Measurements from ENCODE around the gene SFXN3.

The SFXN3 gene

GRCh38 chr10:101016814-101017213 is 14.2 kb upstream of the SFXN3 start:
- Histone ChIP-seq H3K4ac (ENCODE audit: low read length) (no peak overlapping the region), H4K8ac (ENCODE audit: low read depth, low read length) (no peak overlapping the region), H3K4me2 (ENCODE audit: insufficient read depth, low read length, poor library complexity, severe bottlenecking) (no peak overlapping the region), H3K27me3 (ENCODE audit: control insufficient read depth in 3 of 3, insufficient read depth in 3 of 3, low read depth in 1 of 3, low read length in 3 of 3) (peaks cover 10 to 64% (median 40%) of the 10 kb centered on the region in 3 experiments), H3K27ac (replicated peaks; ENCODE audit: low read length) (no peak overlapping the region), H3K23ac (ENCODE audit: low read depth, low read length, poor library complexity) (no peak overlapping the region), H2BK12ac (ENCODE audit: low read length) (no peak overlapping the region), H3K14ac (ENCODE audit: low read length) (no peak overlapping the region), H3K4me1 (ENCODE audit: control insufficient read depth in 2 of 2, insufficient read depth in 1 of 2, low read depth in 1 of 2, low read length in 2 of 2) (peaks cover 9 to 12% of the 10 kb centered on the region in 2 donors), H2BK120ac (ENCODE audit: low read depth, low read length) (no peak overlapping the region), H2BK5ac (ENCODE audit: low read length) (no peak overlapping the region), H2AK5ac (ENCODE audit: low read depth, low read length) (no peak overlapping the region), H4K91ac (ENCODE audit: low read depth, low read length, poor library complexity) (no peak overlapping the region), H3K18ac (ENCODE audit: low read length) (no peak overlapping the region), H2BK15ac (ENCODE audit: low read length) (no peak overlapping the region), H2AFZ (ENCODE audit: low read length) (no peak overlapping the region), H3K9ac (ENCODE audit: low read depth, low read length, poor library complexity) (no peak overlapping the region), H3K79me1 (ENCODE audit: low read depth, low read length) (peaks cover 1% of the 10 kb centered on the region), H3K9me3 (replicated peaks in 1 of 2; ENCODE audit: control insufficient read depth in 2 of 2, insufficient read depth in 1 of 2, low read depth in 1 of 2, low read length in 2 of 2) (peaks cover 0 to 2% of the 10 kb centered on the region in 2 donors), H3K4me3 (ENCODE audit: low read length in 2 of 2) (no peak overlapping the region), H3K36me3 (replicated peaks in 1 of 2; ENCODE audit: control insufficient read depth in 2 of 2, insufficient read depth in 2 of 2, low read length in 2 of 2) (no peaks in the 10 kb centered on the region)
- WGBS, 2 donors (ENCODE audit: extremely low coverage in 2 of 2, insufficient read length in 2 of 2, insufficient replicate concordance in 1 of 2) = no CpG with 5 or more reads among the region's 5 CpGs
- DNase-seq (ENCODE audit: low spot score) = no peak

GRCh38 chr10:101018118-101018599 is 12.9 kb upstream of the SFXN3 start:
- H3K4me3 ChIP-seq (ENCODE audit: low read length in 2 of 2) = no peak overlapping the region
- H3K18ac ChIP-seq (ENCODE audit: low read length) = peak overlapping the region; percentile 88
- no peak overlapping the region for H3K9ac ChIP-seq (ENCODE audit: low read depth, low read length, poor library complexity)
- no peak overlapping the region for H2BK120ac ChIP-seq (ENCODE audit: low read depth, low read length)
- H4K8ac ChIP-seq (ENCODE audit: low read depth, low read length) = no peak overlapping the region
- H2BK12ac ChIP-seq (ENCODE audit: low read length) = no peak overlapping the region
- peaks cover 0 to 2% of the 10 kb centered on the region in 2 donors for H3K9me3 ChIP-seq (replicated peaks in 1 of 2; ENCODE audit: control insufficient read depth in 2 of 2, insufficient read depth in 1 of 2, low read depth in 1 of 2, low read length in 2 of 2)
- H2AFZ ChIP-seq (ENCODE audit: low read length) = peak overlapping the region; percentile 79
- H2BK5ac ChIP-seq (ENCODE audit: low read length) = no peak overlapping the region
- H3K27ac ChIP-seq (replicated peaks; ENCODE audit: low read length) = no peak overlapping the region
- H3K23ac ChIP-seq (ENCODE audit: low read depth, low read length, poor library complexity) = peak overlapping the region; percentile 49
- no peak overlapping the region for H2AK5ac ChIP-seq (ENCODE audit: low read depth, low read length)
- no peaks in the 10 kb centered on the region for H3K36me3 ChIP-seq (replicated peaks in 1 of 2; ENCODE audit: control insufficient read depth in 2 of 2, insufficient read depth in 2 of 2, low read length in 2 of 2)
- peak overlapping the region; percentile 93 for H2BK15ac ChIP-seq (ENCODE audit: low read length)
- H3K4ac ChIP-seq (ENCODE audit: low read length) = no peak overlapping the region
- no CpG with 5 or more reads among the region's 20 CpGs for WGBS, 2 donors (ENCODE audit: extremely low coverage in 2 of 2, insufficient read length in 2 of 2, insufficient replicate concordance in 1 of 2)
- H3K4me2 ChIP-seq (ENCODE audit: insufficient read depth, low read length, poor library complexity, severe bottlenecking) = no peak overlapping the region
- peaks cover 7 to 9% of the 10 kb centered on the region in 2 donors for H3K4me1 ChIP-seq (ENCODE audit: control insufficient read depth in 2 of 2, insufficient read depth in 1 of 2, low read depth in 1 of 2, low read length in 2 of 2)
- no peak overlapping the region for H3K14ac ChIP-seq (ENCODE audit: low read length)
- peaks cover 1% of the 10 kb centered on the region for H3K79me1 ChIP-seq (ENCODE audit: low read depth, low read length)
- peaks cover 10 to 68% (median 40%) of the 10 kb centered on the region in 3 experiments for H3K27me3 ChIP-seq (ENCODE audit: control insufficient read depth in 3 of 3, insufficient read depth in 3 of 3, low read depth in 1 of 3, low read length in 3 of 3)
- DNase-seq (ENCODE audit: low spot score) = no peak
- H4K91ac ChIP-seq (ENCODE audit: low read depth, low read length, poor library complexity) = no peak overlapping the region

GRCh38 chr10:101018600-101019439 is 12.2 kb upstream of the SFXN3 start:
- no peak overlapping the region for H3K4ac ChIP-seq (ENCODE audit: low read length)
- H3K27me3 ChIP-seq (ENCODE audit: control insufficient read depth in 3 of 3, insufficient read depth in 3 of 3, low read depth in 1 of 3, low read length in 3 of 3) = peaks cover 10 to 73% (median 40%) of the 10 kb centered on the region in 3 experiments
- no peak overlapping the region for H2BK120ac ChIP-seq (ENCODE audit: low read depth, low read length)
- peak overlapping the region; percentile 43 for H3K4me2 ChIP-seq (ENCODE audit: insufficient read depth, low read length, poor library complexity, severe bottlenecking)
- peak overlapping the region; percentile 60 for H3K18ac ChIP-seq (ENCODE audit: low read length)
- H3K9ac ChIP-seq (ENCODE audit: low read depth, low read length, poor library complexity) = peak overlapping the region; percentile 74
- no peak overlapping the region for H2BK12ac ChIP-seq (ENCODE audit: low read length)
- H4K8ac ChIP-seq (ENCODE audit: low read depth, low read length) = peak overlapping the region; percentile 74
- H3K4me3 ChIP-seq (ENCODE audit: low read length in 2 of 2) = peak overlapping the region in 1 of 2 donors; percentile 7
- peak overlapping the region; percentile 95 for H3K14ac ChIP-seq (ENCODE audit: low read length)
- peaks cover 7% of the 10 kb centered on the region in 2 donors for H3K4me1 ChIP-seq (ENCODE audit: control insufficient read depth in 2 of 2, insufficient read depth in 1 of 2, low read depth in 1 of 2, low read length in 2 of 2)
- no peak overlapping the region for H2BK5ac ChIP-seq (ENCODE audit: low read length)
- H3K9me3 ChIP-seq (replicated peaks in 1 of 2; ENCODE audit: control insufficient read depth in 2 of 2, insufficient read depth in 1 of 2, low read depth in 1 of 2, low read length in 2 of 2) = peaks cover 0 to 2% of the 10 kb centered on the region in 2 donors
- H4K91ac ChIP-seq (ENCODE audit: low read depth, low read length, poor library complexity) = no peak overlapping the region
- H2AFZ ChIP-seq (ENCODE audit: low read length) = peak overlapping the region; percentile 79
- peak overlapping the region; percentile 0 for H3K23ac ChIP-seq (ENCODE audit: low read depth, low read length, poor library complexity)
- no peak overlapping the region for H2AK5ac ChIP-seq (ENCODE audit: low read depth, low read length)
- no peaks in the 10 kb centered on the region for H3K36me3 ChIP-seq (replicated peaks in 1 of 2; ENCODE audit: control insufficient read depth in 2 of 2, insufficient read depth in 2 of 2, low read length in 2 of 2)
- H3K27ac ChIP-seq (replicated peaks; ENCODE audit: low read length) = no peak overlapping the region
- no peak overlapping the region for H2BK15ac ChIP-seq (ENCODE audit: low read length)
- H3K79me1 ChIP-seq (ENCODE audit: low read depth, low read length) = peaks cover 1% of the 10 kb centered on the region
- DNase-seq (ENCODE audit: low spot score) = no peak
- no CpG with 5 or more reads among the region's 45 CpGs for WGBS, 2 donors (ENCODE audit: extremely low coverage in 2 of 2, insufficient read length in 2 of 2, insufficient replicate concordance in 1 of 2)

GRCh38 chr10:101019440-101019703 is 11.7 kb upstream of the SFXN3 start:
- Histone ChIP-seq H4K8ac (ENCODE audit: low read depth, low read length) (no peak overlapping the region), H3K14ac (ENCODE audit: low read length) (no peak overlapping the region), H2AK5ac (ENCODE audit: low read depth, low read length) (no peak overlapping the region), H3K4me3 (ENCODE audit: low read length in 2 of 2) (no peak overlapping the region), H3K4me2 (ENCODE audit: insufficient read depth, low read length, poor library complexity, severe bottlenecking) (no peak overlapping the region), H4K91ac (ENCODE audit: low read depth, low read length, poor library complexity) (no peak overlapping the region), H3K36me3 (replicated peaks in 1 of 2; ENCODE audit: control insufficient read depth in 2 of 2, insufficient read depth in 2 of 2, low read length in 2 of 2) (no peaks in the 10 kb centered on the region), H3K9me3 (replicated peaks in 1 of 2; ENCODE audit: control insufficient read depth in 2 of 2, insufficient read depth in 1 of 2, low read depth in 1 of 2, low read length in 2 of 2) (peaks cover 0 to 2% of the 10 kb centered on the region in 2 donors), H3K4me1 (ENCODE audit: control insufficient read depth in 2 of 2, insufficient read depth in 1 of 2, low read depth in 1 of 2, low read length in 2 of 2) (peaks cover 4 to 5% of the 10 kb centered on the region in 2 donors), H3K27ac (replicated peaks; ENCODE audit: low read length) (no peak overlapping the region), H2BK12ac (ENCODE audit: low read length) (no peak overlapping the region), H3K27me3 (ENCODE audit: control insufficient read depth in 3 of 3, insufficient read depth in 3 of 3, low read depth in 1 of 3, low read length in 3 of 3) (peaks cover 10 to 78% (median 40%) of the 10 kb centered on the region in 3 experiments), H2AFZ (ENCODE audit: low read length) (no peak overlapping the region), H2BK15ac (ENCODE audit: low read length) (no peak overlapping the region), H2BK5ac (ENCODE audit: low read length) (no peak overlapping the region), H3K9ac (ENCODE audit: low read depth, low read length, poor library complexity) (no peak overlapping the region), H2BK120ac (ENCODE audit: low read depth, low read length) (no peak overlapping the region), H3K18ac (ENCODE audit: low read length) (no peak overlapping the region), H3K23ac (ENCODE audit: low read depth, low read length, poor library complexity) (no peak overlapping the region), H3K4ac (ENCODE audit: low read length) (no peak overlapping the region), H3K79me1 (ENCODE audit: low read depth, low read length) (peaks cover 1% of the 10 kb centered on the region)
- WGBS, 2 donors (ENCODE audit: extremely low coverage in 2 of 2, insufficient read length in 2 of 2, insufficient replicate concordance in 1 of 2) = no CpG with 5 or more reads among the region's 2 CpGs
- no peak for DNase-seq (ENCODE audit: low spot score)

All from neuronal stem cell (in vitro differentiated cells).